HS-5 (cell line): Measurements from ENCODE around the gene AGBL4.
"Not testable (repeated sequence)": the region's sequence is repeated elsewhere in the genome, so short reads cannot be mapped to it uniquely, and the experiment has no call there.

ENCODE experiments used
- DNase-seq: peaks from one replicate; pipeline ENCODE4 v3.0.0-alpha.2; 2012; ENCODE audit warnings: low read depth

AGBL4 gene

DNA sequence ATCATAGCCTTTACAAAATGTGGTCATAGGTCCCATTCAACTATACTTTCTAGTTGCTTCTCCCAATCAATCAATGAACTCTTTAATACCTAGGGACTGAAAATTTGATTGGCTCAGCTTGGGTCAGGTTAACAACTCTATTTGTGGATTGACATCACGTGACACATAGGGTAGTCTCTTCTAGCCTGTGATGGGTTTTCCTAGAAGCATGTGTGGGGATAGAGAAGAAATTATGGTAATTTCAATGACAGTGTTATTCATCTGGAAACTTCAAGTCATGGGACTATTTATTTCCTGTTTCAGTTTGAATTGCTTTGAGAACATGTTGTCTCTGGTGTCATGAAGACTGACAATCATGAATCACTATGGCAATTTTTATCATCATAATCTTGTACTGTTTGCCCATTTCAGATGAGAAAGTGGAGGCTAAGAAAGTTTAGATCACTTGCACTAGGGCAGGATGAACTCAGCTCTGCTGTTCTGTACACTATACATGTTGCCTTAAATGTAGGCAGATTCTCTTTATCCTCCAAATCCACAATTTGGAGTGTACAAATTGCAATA lies 717.2 kb downstream of the AGBL4 start:
- no peak for DNase-seq

DNA sequence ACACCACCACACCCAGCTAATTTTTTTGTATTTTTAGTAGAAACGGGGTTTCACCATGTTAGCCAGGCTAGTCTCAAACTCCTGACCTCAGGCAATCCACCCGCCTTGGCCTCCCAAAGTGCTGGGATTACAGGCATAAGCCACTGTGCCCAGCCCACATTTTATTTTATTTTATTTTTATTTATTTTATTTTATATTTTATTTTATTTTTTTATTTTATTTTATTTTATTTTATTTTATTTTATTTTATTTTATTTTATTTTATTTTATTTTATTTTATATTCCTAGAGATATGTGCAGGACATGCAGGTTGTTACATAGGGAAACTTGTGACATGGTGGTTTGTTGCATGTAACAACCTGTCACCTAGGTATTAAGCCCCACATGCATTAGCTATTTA lies 721.4 kb downstream of the AGBL4 start:
- DNase-seq: not testable (repeated sequence)

- no peak for DNase-seq
Measured at GRCh38 chr1:49298304-49298703, 725.5 kb downstream of the AGBL4 start.

DNA sequence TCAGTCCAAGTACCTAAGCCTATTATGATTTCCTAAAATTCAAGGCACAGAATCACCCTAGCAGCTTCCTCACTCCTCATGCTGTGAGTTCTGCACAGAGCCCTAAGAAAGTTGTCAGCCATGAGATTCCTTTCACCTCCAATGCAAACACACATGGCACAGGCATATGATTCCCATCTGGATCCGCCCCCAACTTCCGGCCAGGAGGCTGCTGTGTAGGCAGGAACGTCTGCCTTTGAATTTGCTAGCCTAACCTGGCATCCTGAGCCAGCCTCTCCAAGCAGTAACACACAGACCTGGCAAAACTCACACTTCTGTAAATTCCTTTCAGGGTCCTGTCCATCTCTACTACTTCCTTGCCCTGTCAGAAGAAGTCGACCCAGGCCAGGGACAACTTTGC lies 726.0 kb downstream of the AGBL4 start:
- DNase-seq: no peak

- DNase-seq: no peak
Measured at GRCh38 chr1:49294539-49294938, 729.2 kb downstream of the AGBL4 start.

GRCh38 chr1:49293016-49293415 lies 730.7 kb downstream of the AGBL4 start:
- no peak for DNase-seq

GRCh38 chr1:49257211-49258049 lies 766.3 kb downstream of the AGBL4 start:
- DNase-seq: not testable (repeated sequence)

DNA sequence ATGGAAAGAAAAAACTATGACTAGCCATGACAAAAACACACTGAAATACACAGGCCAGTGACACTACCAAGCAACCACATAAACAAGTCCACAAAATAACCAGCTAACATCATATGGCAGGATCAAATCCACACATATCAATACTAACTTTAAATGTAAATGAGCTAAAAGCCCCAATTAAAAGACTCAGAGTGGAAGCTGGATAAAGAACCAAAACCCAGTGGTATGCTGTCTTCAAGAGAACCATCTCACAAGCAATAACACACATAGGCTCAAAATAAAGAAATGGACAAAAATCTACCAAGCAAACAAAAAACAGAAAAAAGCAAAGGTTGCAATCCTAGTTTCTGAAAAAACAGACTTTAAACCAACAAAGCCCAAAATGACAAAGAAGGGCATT lies 770.8 kb downstream of the AGBL4 start:
- DNase-seq: no peak

DNA sequence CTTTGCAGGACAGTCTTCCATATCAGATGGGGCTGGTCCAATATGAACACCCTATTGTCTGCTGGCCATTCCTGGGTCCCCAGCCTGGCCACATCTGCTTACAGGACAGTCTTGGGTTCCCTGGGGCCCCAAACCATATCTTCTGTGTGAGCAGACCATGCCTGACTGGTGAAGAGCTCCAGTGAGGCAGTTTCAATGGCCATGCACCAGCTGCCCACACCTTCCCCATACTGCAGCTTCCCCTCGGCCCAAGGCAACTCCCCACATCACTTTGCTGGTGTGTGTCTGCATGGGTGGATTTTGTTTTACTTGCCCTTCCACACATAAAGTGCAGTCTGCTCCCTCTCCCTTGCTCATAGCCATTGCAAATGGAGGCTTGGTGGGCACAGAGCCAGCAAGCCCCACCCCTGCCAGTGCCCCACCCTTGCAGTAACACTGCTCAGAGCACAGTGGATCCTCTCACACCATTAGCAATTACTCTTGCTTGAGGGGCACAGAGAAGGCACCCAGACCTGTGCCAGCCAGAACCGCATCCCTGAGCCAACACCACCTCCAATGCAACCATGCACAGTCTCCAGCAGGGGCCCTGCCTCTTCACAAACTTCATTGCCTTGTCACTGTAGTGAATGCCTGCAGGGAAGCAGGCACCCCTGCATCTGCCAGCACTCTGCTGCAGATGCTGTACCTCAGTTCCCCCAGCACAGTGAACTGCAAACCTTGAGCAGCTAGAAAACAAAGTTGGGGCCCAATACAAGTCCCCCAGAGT lies 772.6 kb downstream of the AGBL4 start:
- no peak for DNase-seq

DNA sequence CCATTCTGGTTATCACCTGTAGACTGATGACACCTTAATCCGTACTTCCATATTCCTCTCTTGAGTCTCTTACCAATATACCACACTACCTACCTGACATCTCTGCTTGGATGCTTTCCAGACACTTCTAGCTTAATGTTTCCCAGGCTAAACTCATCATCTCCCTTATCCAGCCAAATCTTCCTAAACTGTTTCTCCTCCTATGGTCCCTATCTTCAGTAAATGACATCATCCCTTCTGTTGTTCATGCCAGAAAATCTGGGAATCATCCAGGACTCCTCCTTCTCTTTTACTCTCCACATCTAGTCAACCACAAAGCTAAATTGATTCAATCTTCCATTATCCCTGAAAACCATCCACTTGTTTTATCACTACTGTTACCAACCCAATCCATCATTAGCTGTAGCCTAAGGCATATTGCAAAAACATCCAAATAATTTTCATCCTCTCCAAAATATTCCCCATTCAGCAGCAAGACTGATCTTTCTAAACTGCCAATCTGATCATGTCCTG lies 783.0 kb downstream of the AGBL4 start:
- no peak for DNase-seq

GRCh38 chr1:49234988-49235387 lies 788.8 kb downstream of the AGBL4 start:
- no peak for DNase-seq

GRCh38 chr1:49229555-49229954 lies 794.2 kb downstream of the AGBL4 start:
- no peak for DNase-seq

DNA sequence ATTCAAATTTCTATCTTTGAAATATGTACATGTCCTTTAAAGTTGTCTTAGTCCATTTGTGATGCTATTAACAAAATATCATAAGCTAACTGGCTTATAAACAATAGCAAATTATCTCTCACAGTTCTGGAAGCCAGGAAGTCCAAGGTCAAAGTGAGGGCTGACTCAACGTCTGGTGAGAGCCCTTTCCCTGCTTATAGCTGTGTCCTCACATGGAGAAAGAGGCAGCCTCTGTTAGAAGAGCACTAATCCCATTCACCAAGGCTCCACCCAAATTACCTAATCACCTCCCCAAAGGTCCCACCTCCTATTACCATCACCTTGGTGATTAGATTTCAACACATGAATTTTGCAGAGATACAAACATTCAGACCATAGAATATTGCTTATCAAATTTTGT lies 797.0 kb downstream of the AGBL4 start:
- DNase-seq: no peak

DNA sequence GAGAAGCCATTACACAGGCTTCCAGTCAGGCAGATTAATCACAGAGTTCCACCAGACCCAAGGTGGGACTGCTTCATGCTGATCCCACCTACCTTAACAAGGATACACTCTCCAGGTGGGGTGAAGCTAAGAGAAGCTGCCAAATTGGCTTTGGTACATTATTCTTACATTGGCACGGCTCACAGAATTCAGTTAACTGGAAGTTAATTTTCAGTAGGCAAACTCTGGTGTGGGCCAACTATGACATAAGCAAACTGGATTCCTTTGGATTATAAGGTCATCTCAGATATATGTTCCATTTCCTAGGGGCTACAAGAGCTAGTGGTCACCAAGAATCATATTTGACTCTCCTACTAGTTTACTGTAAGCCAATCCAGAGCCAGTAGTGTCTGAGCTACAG lies 798.3 kb downstream of the AGBL4 start:
- no peak for DNase-seq

DNA sequence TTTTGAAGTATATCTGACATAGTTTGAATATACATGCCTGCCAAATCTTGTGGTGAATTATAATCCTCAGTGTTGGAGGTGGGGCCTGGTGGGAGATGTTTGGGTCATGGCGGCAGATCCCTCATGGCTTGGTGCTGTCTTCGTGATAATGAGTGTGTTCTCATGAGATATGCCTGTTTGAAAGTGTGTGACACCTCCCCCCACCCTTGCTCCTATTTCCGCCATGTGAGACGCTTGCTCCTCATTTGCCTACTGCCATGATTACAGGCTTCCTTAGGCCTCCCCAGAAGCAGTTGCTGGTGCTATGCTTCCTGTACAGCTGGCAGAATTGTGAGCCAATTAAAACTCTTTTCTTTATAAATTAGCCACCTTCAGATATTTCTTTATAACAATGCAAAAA lies 810.5 kb downstream of the AGBL4 start:
- no peak for DNase-seq

- no peak for DNase-seq
Measured at GRCh38 chr1:49208712-49209111, 815.0 kb downstream of the AGBL4 start.

DNA sequence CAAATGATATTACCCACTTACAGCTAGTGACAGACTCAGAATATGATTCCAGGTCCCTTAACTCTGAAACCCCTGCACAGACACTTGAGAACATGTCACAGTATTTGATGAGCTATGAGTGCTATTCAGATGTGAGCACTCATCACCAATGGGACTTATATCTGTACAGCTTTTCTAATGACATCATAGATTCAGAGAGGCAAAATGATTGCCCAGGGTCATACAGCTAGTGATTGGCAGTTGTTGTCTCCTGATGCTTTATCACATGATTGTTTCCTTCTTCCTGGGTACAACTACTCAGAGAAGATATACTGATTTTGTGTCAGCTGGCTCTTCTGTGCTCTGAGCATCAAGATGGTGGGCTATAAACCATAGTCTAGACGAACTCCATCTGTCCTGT lies 819.0 kb downstream of the AGBL4 start:
- DNase-seq: no peak

DNA sequence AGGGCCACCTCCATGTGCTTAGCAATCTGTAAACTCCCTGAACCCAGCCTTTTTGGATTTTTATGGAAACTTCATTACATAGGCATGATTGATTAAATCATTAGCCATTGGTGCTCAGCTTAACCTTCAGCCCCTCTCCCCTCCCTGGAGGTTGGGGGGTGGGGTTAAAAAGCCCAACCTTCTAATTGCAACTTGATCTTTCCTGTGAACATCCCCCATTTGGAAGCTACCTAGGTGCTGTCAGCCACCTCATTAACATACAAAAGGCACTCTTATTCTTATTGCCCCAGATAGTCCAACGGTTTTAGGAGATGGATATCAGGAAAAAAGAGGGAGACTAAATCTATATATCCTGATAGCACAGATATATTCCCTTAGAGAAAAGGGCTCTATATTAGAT lies 823.0 kb downstream of the AGBL4 start:
- no peak for DNase-seq

GRCh38 chr1:49199564-49199963 lies 824.2 kb downstream of the AGBL4 start:
- DNase-seq: no peak

- DNase-seq: no peak
Measured at GRCh38 chr1:49197081-49197480, 826.7 kb downstream of the AGBL4 start.

DNA sequence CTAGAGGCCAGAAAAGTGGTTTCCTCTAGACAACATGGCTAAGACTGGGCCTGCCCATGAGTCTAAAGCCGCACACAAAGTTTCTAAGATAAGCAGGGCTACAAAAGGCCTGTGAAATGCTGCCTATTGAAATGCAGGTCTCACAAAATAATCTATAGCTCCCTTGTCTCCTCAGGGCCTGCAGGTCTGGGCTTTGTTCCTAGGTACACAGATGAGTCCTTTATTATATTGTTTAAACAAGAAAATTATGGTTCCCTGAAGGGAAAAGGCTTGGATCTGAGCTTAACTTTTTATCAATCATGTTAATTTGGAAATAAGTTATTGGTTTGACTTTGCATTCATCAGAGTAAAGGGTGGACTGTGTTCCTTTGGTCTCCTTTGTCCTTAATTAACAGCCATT lies 833.6 kb downstream of the AGBL4 start:
- DNase-seq: no peak

- no peak for DNase-seq
Measured at GRCh38 chr1:49187056-49187455, 836.7 kb downstream of the AGBL4 start.

DNA sequence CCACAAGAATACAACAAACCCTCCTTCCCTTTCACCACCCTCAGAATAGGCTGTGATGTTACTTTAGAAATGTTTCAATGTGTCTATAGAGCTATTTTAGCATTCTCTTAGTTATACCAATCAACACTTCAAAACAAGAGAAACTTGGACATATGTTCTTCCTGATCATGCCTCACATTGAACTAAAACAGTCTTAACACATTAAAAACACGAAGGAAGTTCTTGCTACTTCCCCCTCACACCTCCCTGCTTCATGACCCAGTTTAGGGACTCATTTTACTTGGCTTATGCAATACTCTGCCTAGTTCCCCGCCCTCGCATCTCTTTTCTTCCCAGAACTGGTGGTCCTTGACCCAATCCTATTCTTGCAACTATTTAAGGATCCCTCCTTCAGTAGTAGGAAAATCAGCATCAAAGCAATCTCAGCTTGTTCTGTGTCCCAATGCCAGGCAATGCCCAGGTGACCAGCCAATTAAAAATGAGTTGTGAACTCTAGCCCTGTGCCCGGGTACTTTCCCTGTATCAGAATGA lies 838.2 kb downstream of the AGBL4 start:
- DNase-seq: no peak
